Pancreas (tissue), 10 donors: ENCODE data around the gene FOXO3. TPM values are rescaled to one million over a fixed set of nuclear protein-coding genes. Genes with fewer than 3 reads are reported as not detected.

ENCODE experiments used
- ATAC-seq, 4 donors: fragments of 200-7000 bp; cut with Tn5 transposase; one replicate each; pipeline versions ENCODE4 v1.8.0 to v1.9.1; 2020; ENCODE audit warnings: mild to moderate bottlenecking in 4 of 4, moderate library complexity in 4 of 4
- DNase-seq, 6 donors: peaks; one replicate each; pipeline ENCODE4 v3.0.0-alpha.2; 2020
- FAIRE-seq: peaks from 2 replicates; lab custom pipeline; 2012; peaks lifted over from hg19 to GRCh38; lab: Jason Lieb, UNC
- H3K27ac ChIP-seq, 4 donors: fragments of 200-600 bp; sonication (generic); 1 replicate in 3 of 4; 2 replicates in 1 of 4; pipeline versions ENCODE4 v1.5.0 to v1.8.0; 2020
- H3K27me3 ChIP-seq, 4 donors: fragments of 200-600 bp; one replicate each; pipeline ENCODE4 v1.8.0; 2021
- H3K36me3 ChIP-seq, 3 donors: fragments of 200-600 bp; sonication (generic) in 1 of 3; one replicate each; pipeline versions ENCODE4 v1.5.0 to v1.8.0; 2020 to 2021
- H3K4me1 ChIP-seq, 3 donors: fragments of 200-600 bp; one replicate each; pipeline ENCODE4 v1.8.0; 2021
- H3K4me3 ChIP-seq, 4 donors: fragments of 200-600 bp; sonication (generic) in 2 of 4; one replicate each; pipeline versions ENCODE4 v1.5.0 to v1.8.0; 2020 to 2021
- H3K9me3 ChIP-seq, 4 donors: fragments of 200-600 bp; one replicate each; pipeline ENCODE4 v1.8.0; 2021
- WGBS, 2 donors: extraction: QIAGEN DNeasy Blood & Tissue Kit; methylation state at CpG; one replicate each; pipeline ENCODE4 v1.1.7; 2013; 5-methylcytosine and 5-hydroxymethylcytosine counted together
- intact Hi-C, 3 donors: fragments of 100-400 bp; cut with DNase I; formaldehyde crosslinking; loops; one replicate each; pipeline versions ENCODE4 v1.11.1 to v1.14.2; 2022
- polyA plus RNA-seq, 2 donors: library from polyadenylated mRNA; stranded (reverse); fragments of 200-250 nt; gene quantifications; one replicate each; pipeline ENCODE4 v1.2.3, GENCODE V29; 2013
- total RNA-seq, 6 donors: library from RNA; stranded (reverse); fragmentation: NEBNext Ultra II Directional in 4 of 6; extraction: Animal tissue kit (Norgen Biotek cat#: 25700) in 4 of 6; gene quantifications; one replicate each; pipeline versions ENCODE4 v1.2.1 to v1.2.4, GENCODE V29; 2021 to 2023
- TF ChIP-seq, protein P1 (sequence below), 4 donors: fragments of 200-600 bp; sonication (generic) in 3 of 4; IDR thresholded peaks; one replicate each; pipeline versions ENCODE4 v1.5.0 to v1.8.0; 2021; ENCODE audit warnings: antibody characterized with exemption in 4 of 4
- donor health status: healthy with polysubstance abuse.
- donor health status: DM: no; HTN: no; CAD: no; lungs with moderate emphysema.
- donor health status: DM: no; HTN: no; CAD: no.
- donor health status: control.
- donor health status: control.
- donor health status: Bipolar disorder and iron deficiency.
- donor health status: DM: yes; HTN: yes; CAD: no.
- donor health status: DM: no; HTN: no; CAD: no.
- donor health status: DM: no; HTN: no; CAD: no.
- donor health status: DM: yes; HTN: yes; CAD: no.

The FOXO3 gene
- total and polyA plus RNA-seq, 8 donors = 11.3 to 61.2 (median 41.2) TPM

DNA sequence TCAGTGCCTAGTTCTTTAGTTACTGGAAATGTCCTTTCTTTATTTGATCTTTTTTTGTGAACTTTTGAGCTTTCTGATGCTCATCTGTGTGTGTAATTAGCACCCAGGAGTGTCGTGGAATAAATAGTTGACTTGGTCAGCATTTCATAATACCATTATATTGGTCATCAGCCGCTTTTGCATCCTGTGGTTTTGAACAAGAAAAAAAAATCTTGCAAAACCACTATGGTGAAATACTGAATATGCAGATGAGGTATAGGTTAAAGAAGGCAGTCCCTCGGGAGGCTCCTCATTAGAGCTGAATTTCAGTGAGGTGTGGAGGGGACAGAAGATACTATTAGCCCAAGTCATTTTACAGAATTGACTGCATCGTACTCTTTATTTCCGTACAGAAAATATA lies 90.1 kb downstream of the FOXO3 start:
- Histone ChIP-seq H3K9me3 (no peaks in the 10 kb centered on the region), H3K36me3 (peaks cover 0 to 5% (median 0%) of the 10 kb centered on the region in 3 donors), H3K27ac (peak overlapping the region in 1 of 4 donors; percentile 39), H3K4me1 (peaks cover 46 to 56% (median 56%) of the 10 kb centered on the region in 3 donors), H3K27me3 (no peaks in the 10 kb centered on the region), H3K4me3 (no peak overlapping the region)
- DNase-seq (no peak), FAIRE-seq (no peak), ATAC-seq (peak in 1 of 4 donors; percentile 33)
- 61 to 69% methylated on average over 5 of the region's 5 CpGs for WGBS, 2 donors
- intact Hi-C loops = no loop called here
- TF ChIP-seq, protein P1, sequence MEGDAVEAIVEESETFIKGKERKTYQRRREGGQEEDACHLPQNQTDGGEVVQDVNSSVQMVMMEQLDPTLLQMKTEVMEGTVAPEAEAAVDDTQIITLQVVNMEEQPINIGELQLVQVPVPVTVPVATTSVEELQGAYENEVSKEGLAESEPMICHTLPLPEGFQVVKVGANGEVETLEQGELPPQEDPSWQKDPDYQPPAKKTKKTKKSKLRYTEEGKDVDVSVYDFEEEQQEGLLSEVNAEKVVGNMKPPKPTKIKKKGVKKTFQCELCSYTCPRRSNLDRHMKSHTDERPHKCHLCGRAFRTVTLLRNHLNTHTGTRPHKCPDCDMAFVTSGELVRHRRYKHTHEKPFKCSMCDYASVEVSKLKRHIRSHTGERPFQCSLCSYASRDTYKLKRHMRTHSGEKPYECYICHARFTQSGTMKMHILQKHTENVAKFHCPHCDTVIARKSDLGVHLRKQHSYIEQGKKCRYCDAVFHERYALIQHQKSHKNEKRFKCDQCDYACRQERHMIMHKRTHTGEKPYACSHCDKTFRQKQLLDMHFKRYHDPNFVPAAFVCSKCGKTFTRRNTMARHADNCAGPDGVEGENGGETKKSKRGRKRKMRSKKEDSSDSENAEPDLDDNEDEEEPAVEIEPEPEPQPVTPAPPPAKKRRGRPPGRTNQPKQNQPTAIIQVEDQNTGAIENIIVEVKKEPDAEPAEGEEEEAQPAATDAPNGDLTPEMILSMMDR (IDR thresholded peaks at IDR 0.05) = no peak

DNA sequence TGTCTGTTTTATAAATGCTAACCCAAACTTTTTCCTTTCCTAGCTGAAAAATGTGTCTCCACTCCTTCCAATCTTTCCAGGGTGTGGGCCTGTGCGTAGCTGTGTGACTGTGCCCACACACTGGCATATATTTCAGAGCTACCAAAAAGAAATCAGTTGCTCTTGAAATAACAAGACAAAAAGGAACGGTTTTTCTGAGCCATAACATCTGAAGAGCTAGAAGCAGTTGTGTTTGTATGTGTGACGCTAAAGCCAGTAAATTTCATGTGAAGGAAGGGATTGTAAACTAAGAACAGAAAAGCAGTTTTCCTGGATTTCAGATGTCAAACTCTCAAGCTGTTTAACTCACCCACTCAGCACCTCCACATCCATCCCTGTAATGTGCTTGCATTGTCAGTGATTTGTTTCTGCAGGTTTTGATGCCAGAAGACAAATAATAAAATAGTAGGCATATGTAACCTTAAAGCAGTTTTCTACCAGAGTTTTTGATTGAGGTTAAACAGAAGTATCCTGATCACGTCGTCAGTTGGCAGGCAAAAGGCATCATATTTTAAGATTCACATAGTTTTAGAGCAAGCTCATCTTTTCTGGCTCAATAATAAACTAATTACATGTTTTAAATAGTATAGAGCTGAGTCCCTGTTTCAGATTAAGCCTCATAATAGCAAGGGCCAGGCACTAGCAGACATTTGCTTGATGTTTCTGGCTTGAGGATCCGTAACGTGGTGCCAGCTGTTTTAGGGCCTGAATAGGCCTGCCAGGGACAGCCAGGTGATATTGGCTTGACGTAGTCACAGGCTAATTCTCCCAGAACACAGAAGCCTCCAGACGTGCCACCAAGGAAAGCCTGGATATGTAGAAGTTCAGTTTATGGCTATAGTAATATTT lies 90.9 kb downstream of the FOXO3 start:
- H3K9me3 ChIP-seq = no peaks in the 10 kb centered on the region
- no peaks in the 10 kb centered on the region for H3K27me3 ChIP-seq
- intact Hi-C loops = no loop called here
- H3K4me1 ChIP-seq = peaks cover 50 to 64% (median 58%) of the 10 kb centered on the region in 3 donors
- ATAC-seq = peak; percentile 16 to 50 (median 28)
- FAIRE-seq = no peak
- H3K27ac ChIP-seq = peak overlapping the region in 2 of 4 donors; percentile 13 to 42
- TF ChIP-seq, protein P1 (IDR thresholded peaks at IDR 0.05) = no peak
- peaks cover 0 to 5% (median 0%) of the 10 kb centered on the region in 3 donors for H3K36me3 ChIP-seq
- DNase-seq = peak in 1 of 6 donors; percentile 36
- H3K4me3 ChIP-seq = no peak overlapping the region
- WGBS, 2 donors = 35% methylated on average over 9 of the region's 9 CpGs

- ATAC-seq = no peak
- no peak for FAIRE-seq
- Histone ChIP-seq H3K36me3 (peaks cover 0 to 5% (median 0%) of the 10 kb centered on the region in 3 donors), H3K9me3 (no peaks in the 10 kb centered on the region), H3K4me3 (no peak overlapping the region), H3K4me1 (peaks cover 57 to 71% (median 58%) of the 10 kb centered on the region in 3 donors), H3K27ac (peak overlapping the region in 2 of 4 donors; percentile 13 to 42), H3K27me3 (no peaks in the 10 kb centered on the region)
- no peak for DNase-seq
- intact Hi-C loops = no loop called here
- TF ChIP-seq, protein P1 (IDR thresholded peaks at IDR 0.05) = no peak
Observed at GRCh38 chr6:108652375-108652774, 91.7 kb downstream of the FOXO3 start.

DNA sequence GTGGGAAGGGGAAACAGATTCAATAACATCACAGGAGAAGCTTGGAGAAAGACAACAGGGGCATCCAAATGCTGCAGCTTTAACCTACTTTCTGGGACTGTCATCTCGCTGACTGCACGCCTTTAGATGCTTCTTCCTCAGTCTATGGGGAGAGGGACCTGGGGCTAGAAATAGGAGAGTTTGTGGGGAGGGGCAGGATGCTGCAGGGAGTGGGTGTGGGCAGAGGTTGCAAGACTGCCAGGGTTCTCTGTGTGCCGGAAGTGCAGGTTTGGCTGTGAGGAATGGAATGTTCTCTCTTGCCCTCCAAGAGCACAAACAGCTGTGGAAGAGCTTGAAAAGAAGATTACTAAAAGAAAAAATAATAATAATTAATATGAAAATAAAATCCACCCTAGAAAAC lies 93.2 kb downstream of the FOXO3 start:
- Histone ChIP-seq H3K27me3 (no peaks in the 10 kb centered on the region), H3K4me1 (peaks cover 57 to 79% (median 68%) of the 10 kb centered on the region in 3 donors), H3K36me3 (no peaks in the 10 kb centered on the region), H3K4me3 (no peak overlapping the region), H3K9me3 (no peaks in the 10 kb centered on the region), H3K27ac (peak overlapping the region in 2 of 4 donors; percentile 24 to 56)
- WGBS, 2 donors = 57 to 66% methylated on average over 3 of the region's 3 CpGs
- intact Hi-C loops = no loop called here
- no peak for FAIRE-seq
- ATAC-seq = peak in 1 of 4 donors; percentile 33
- DNase-seq = no peak
- TF ChIP-seq, protein P1 (IDR thresholded peaks at IDR 0.05) = no peak
